Testis (tissue), 2 donors: ENCODE measurements around the gene DPEP1.

ENCODE experiments used
- CTCF ChIP-seq, 3 experiments: fragments of 450-650 bp in 2 of 3; fragments of 200-600 bp in 1 of 3; sonication (generic) in 1 of 3; IDR thresholded peaks; one replicate each; pipeline ENCODE4 v1.5.1; 2016 to 2019; ENCODE audit warnings: antibody characterized with exemption in 3 of 3, mild to moderate bottlenecking in 2 of 3, moderate library complexity in 1 of 3
- POLR2A ChIP-seq: fragments of 450-650 bp; IDR thresholded peaks from one replicate; pipeline ENCODE4 v1.6.1; 2017; ENCODE audit warnings: antibody characterized with exemption, mild to moderate bottlenecking, moderate library complexity

GRCh38 chr16:89639385-89639784, 25.9 kb downstream of the DPEP1 start:
- TF ChIP-seq CTCF (IDR thresholded peaks at IDR 0.05) (no peak), POLR2A (no peak)
